GM12872 (cell line): ENCODE results near the gene MCTP2.

ENCODE experiments used
- CTCF ChIP-seq: IDR thresholded peaks from 3 replicates; pipeline ENCODE4 v1.5.1; 2011; ENCODE audit warnings: low read depth, mild to moderate bottlenecking, low read length, moderate library complexity; ENCODE audit not compliant: insufficient read depth

The MCTP2 gene

GRCh38 chr15:94256511-94256910, 25.1 kb downstream of the MCTP2 start:
- TF ChIP-seq CTCF: no peak

- TF ChIP-seq CTCF: no peak
These were observed 26.9 kb downstream of the MCTP2 start for GRCh38 chr15:94258246-94258645.

- TF ChIP-seq CTCF: no peak
These were observed 27.9 kb downstream of the MCTP2 start for GRCh38 chr15:94259121-94259751.

- no peak for TF ChIP-seq CTCF
These were observed 28.5 kb downstream of the MCTP2 start for GRCh38 chr15:94259863-94260262.

- TF ChIP-seq CTCF: no peak
These were observed 30.8 kb downstream of the MCTP2 start for GRCh38 chr15:94262201-94262600.

GRCh38 chr15:94263341-94264273, 32.2 kb downstream of the MCTP2 start:
- no peak for TF ChIP-seq CTCF

GRCh38 chr15:94265009-94265408, 33.6 kb downstream of the MCTP2 start:
- TF ChIP-seq CTCF: no peak
